HCT116 (cell line): Measurements from ENCODE around the gene THSD4. TPM values are rescaled to one million over a fixed set of nuclear protein-coding genes. Genes with fewer than 3 reads are reported as not detected.

Source experiments
- ATAC-seq: fragments of 200-7000 bp; cut with Tn5 transposase; 2 replicates; pipeline ENCODE4 v1.9.1; 2020; ENCODE audit warnings: mild to moderate bottlenecking, moderate library complexity
- BruUV-seq: library from RNA; stranded (reverse); fragments of 400-500 nt; replicated peaks from 2 replicates; lab custom pipeline; 2021; lab: Mats Ljungman, UMichigan
- CTCF ChIA-PET: fragments of 300-600 bp; sonication (Branson Sonifier 250); formaldehyde crosslinking; loops from one replicate; lab custom pipeline; 2021; ENCODE audit warnings: antibody characterized with exemption; lab: Charles Lee
- POLR2A ChIA-PET: fragments of 300-600, 350-600 bp; sonication (Branson Sonifier 250); formaldehyde crosslinking; loops from one replicate; lab custom pipeline; 2021; ENCODE audit warnings: antibody characterized with exemption; lab: Charles Lee
- RAD21 ChIA-PET, 2 experiments: fragments of 300-600 bp; sonication (Branson Sonifier 250); formaldehyde crosslinking; loops; one replicate each; lab custom pipeline; 2023; ENCODE audit warnings: low total read pairs in 2 of 2; ENCODE audit not compliant: uncharacterized antibody in 2 of 2, unreplicated experiment in 2 of 2, low non-redundant PET in 1 of 2; lab: Charles Lee
- DNase-seq: peaks from one replicate; pipeline ENCODE4 v3.0.0-alpha.2; 2010; ENCODE audit warnings: low read depth, low spot score
- H2AFZ ChIP-seq: fragments of 200-600 bp; shearing (Covaris generic), sonication (generic); 2 replicates; pipeline ENCODE4 v1.6.1; 2017; ENCODE audit warnings: low read depth, mixed run types, mixed read lengths, antibody characterized with exemption, low read length; ENCODE audit not compliant: poor library complexity, severe bottlenecking
- H3K27ac ChIP-seq: 2 replicates; pipeline ENCODE4 v1.5.1; 2012; ENCODE audit warnings: low read depth, low read length
- H3K27me3 ChIP-seq: fragments of 200-600 bp; sonication (generic); 2 replicates; pipeline ENCODE4 v1.6.1; 2016; ENCODE audit warnings: mixed run types, low read length, mixed read lengths; ENCODE audit not compliant: insufficient read depth
- H3K36me3 ChIP-seq, 2 experiments: fragments of 200-500 bp in 1 of 2; fragments of 200-600 bp in 1 of 2; sonication (Bioruptor generic) in 1 of 2; sonication (generic) in 1 of 2; 2 replicates each; pipeline versions ENCODE4 v1.5.1 to v1.6.1; 2014 to 2016; ENCODE audit warnings: low read length in 2 of 2, inconsistent platforms in 1 of 2, mixed read lengths in 1 of 2, mixed run types in 1 of 2; ENCODE audit not compliant: insufficient read depth in 2 of 2, control insufficient read depth in 1 of 2
- H3K4me1 ChIP-seq, 2 experiments: fragments of 200-600 bp in 1 of 2; sonication (generic) in 1 of 2; 2 replicates each; pipeline versions ENCODE4 v1.5.1 to v1.6.1; 2012 to 2017; ENCODE audit warnings: low read length in 2 of 2, inconsistent platforms in 1 of 2, mild to moderate bottlenecking in 1 of 2, mixed read lengths in 1 of 2, mixed run types in 1 of 2, moderate library complexity in 1 of 2; ENCODE audit not compliant: insufficient read depth in 2 of 2, control insufficient read depth in 1 of 2
- H3K4me2 ChIP-seq: fragments of 200-600 bp; sonication (generic); 2 replicates; pipeline ENCODE4 v1.6.1; 2017; ENCODE audit warnings: mixed run types, low read length, mixed read lengths
- H3K4me3 ChIP-seq, 2 experiments: fragments of 200-600 bp in 1 of 2; sonication (generic) in 1 of 2; replicated peaks in 1 of 2; 2 replicates each; pipeline ENCODE4 v1.5.1; 2011 to 2016; ENCODE audit warnings: low read length in 2 of 2, control low read depth in 1 of 2, low read depth in 1 of 2, mild to moderate bottlenecking in 1 of 2, mixed read lengths in 1 of 2, mixed run types in 1 of 2
- H3K79me2 ChIP-seq: fragments of 200-600 bp; sonication (generic); 2 replicates; pipeline ENCODE4 v1.6.1; 2017; ENCODE audit warnings: mild to moderate bottlenecking, mixed run types, low read length, moderate library complexity, mixed read lengths; ENCODE audit not compliant: insufficient read depth
- H3K9ac ChIP-seq: fragments of 200-600 bp; sonication (generic); 2 replicates; pipeline ENCODE4 v1.6.1; 2016; ENCODE audit warnings: low read length, mixed read lengths
- H3K9me2 ChIP-seq: fragments of 200-600 bp; sonication (generic), shearing (Covaris generic); 2 replicates; pipeline ENCODE4 v1.6.1; 2017; ENCODE audit warnings: mixed run types, mild to moderate bottlenecking, moderate library complexity; ENCODE audit not compliant: insufficient read depth
- H3K9me3 ChIP-seq, 2 experiments: fragments of 200-500 bp in 1 of 2; fragments of 200-600 bp in 1 of 2; sonication (Bioruptor generic) in 1 of 2; sonication (generic) in 1 of 2; 2 replicates each; pipeline ENCODE4 v1.6.1; 2014 to 2017; ENCODE audit warnings: low read length in 2 of 2, mixed read lengths in 2 of 2, inconsistent platforms in 1 of 2, low read depth in 1 of 2, mild to moderate bottlenecking in 1 of 2, mixed run types in 1 of 2, moderate library complexity in 1 of 2; ENCODE audit not compliant: control insufficient read depth in 1 of 2, insufficient read depth in 1 of 2
- H4K20me1 ChIP-seq: fragments of 200-600 bp; sonication (generic), shearing (Covaris generic); 2 replicates; pipeline ENCODE4 v1.6.1; 2017; ENCODE audit warnings: mixed run types, mild to moderate bottlenecking, moderate library complexity; ENCODE audit not compliant: insufficient read depth
- CEBPB ChIP-seq: IDR thresholded peaks from 2 replicates; pipeline ENCODE4 v1.6.1; 2012; ENCODE audit warnings: low read depth
- CTCF ChIP-seq, 3 experiments: fragments of 200-600 bp in 1 of 3; sonication (generic) in 1 of 3; IDR thresholded peaks in 2 of 3; conservative IDR thresholded peaks in 1 of 3; 2 replicates each; pipeline ENCODE4 v1.5.1; 2012 to 2017; ENCODE audit warnings: low read depth in 2 of 3, low read length in 2 of 3, antibody characterized with exemption in 1 of 3, borderline replicate concordance in 1 of 3, control low read depth in 1 of 3, mild to moderate bottlenecking in 1 of 3, mixed read lengths in 1 of 3, mixed run types in 1 of 3, moderate library complexity in 1 of 3; ENCODE audit not compliant: insufficient read depth in 1 of 3
- EGR1 ChIP-seq: IDR thresholded peaks from 2 replicates; pipeline ENCODE4 v1.6.1; 2012; ENCODE audit warnings: low read depth
- ELF1 ChIP-seq: IDR thresholded peaks from 2 replicates; pipeline ENCODE4 v1.6.1; 2012; ENCODE audit warnings: low read depth, borderline replicate concordance
- EZH2phosphoT487 ChIP-seq: fragments of 200-600 bp; IDR thresholded peaks from 2 replicates; pipeline ENCODE4 v1.6.1; 2018; ENCODE audit warnings: antibody characterized with exemption, borderline replicate concordance
- POLR2A ChIP-seq: IDR thresholded peaks from 2 replicates; pipeline ENCODE4 v1.7.0; 2011; ENCODE audit warnings: borderline replicate concordance; ENCODE audit not compliant: insufficient read depth, insufficient read length; ENCODE audit errors: extremely low read depth
- POLR2AphosphoS5 ChIP-seq: IDR thresholded peaks from 2 replicates; pipeline ENCODE4 v1.6.1; 2011; ENCODE audit warnings: mild to moderate bottlenecking, low read depth, low read length, moderate library complexity
- SIN3A ChIP-seq: IDR thresholded peaks from 2 replicates; pipeline ENCODE4 v1.6.1; 2012; ENCODE audit warnings: low read depth
- SRF ChIP-seq: IDR thresholded peaks from 2 replicates; pipeline ENCODE4 v1.6.1; 2012; ENCODE audit warnings: low read depth
- TCF7L2 ChIP-seq: IDR thresholded peaks from 2 replicates; pipeline ENCODE4 v1.7.0; 2011; ENCODE audit warnings: borderline replicate concordance, inconsistent platforms; ENCODE audit not compliant: insufficient read depth, insufficient read length; ENCODE audit errors: extremely low read depth
- intact Hi-C: fragments of 100-400 bp; cut with micrococcal nuclease; formaldehyde crosslinking; loops from 2 replicates; pipeline ENCODE4 v1.10.0; 2022
- total RNA-seq: library from RNA; stranded (reverse); gene quantifications from one replicate; pipeline ENCODE4 v1.2.1, GENCODE V29; 2021; ENCODE audit not compliant: unreplicated experiment
- TF ChIP-seq, protein P1 (sequence below): IDR thresholded peaks from 2 replicates; pipeline ENCODE4 v1.6.1; 2012; ENCODE audit warnings: low read depth
- TF ChIP-seq, protein P2 (sequence below): IDR thresholded peaks from 2 replicates; pipeline ENCODE4 v1.6.1; 2012

THSD4 gene
- total RNA-seq, 1 experiment from 2014 or later, result 30.5 TPM

DNA sequence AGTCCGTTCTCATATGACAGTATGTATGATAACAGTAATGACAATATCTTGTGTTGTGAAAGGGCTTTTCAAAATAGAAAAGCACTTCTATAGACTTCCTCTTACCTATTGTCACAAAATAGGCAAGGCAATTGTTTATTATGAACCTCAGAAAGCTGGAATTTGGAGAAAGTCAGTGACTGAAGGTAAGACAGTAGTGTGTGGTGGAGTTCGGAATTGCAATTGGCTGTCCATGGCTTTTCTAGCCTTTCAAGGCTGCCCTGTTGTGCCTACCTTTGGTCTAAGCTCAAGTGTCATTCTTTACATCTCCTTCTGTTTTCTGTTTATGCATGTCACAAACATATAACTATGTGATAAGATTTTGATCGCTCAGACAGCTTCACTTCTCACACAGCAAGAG, 475.8 kb downstream of the THSD4 start:
- Histone ChIP-seq H3K27me3 (no peaks in the 10 kb centered on the region), H4K20me1 (no peaks in the 10 kb centered on the region), H2AFZ (no peak overlapping the region), H3K27ac (no peak overlapping the region), H3K9ac (no peak overlapping the region), H3K4me2 (no peak overlapping the region), H3K4me3 (no peak overlapping the region), H3K36me3 (no peaks in the 10 kb centered on the region), H3K9me3 (no peaks in the 10 kb centered on the region), H3K79me2 (no peaks in the 10 kb centered on the region), H3K9me2 (no peaks in the 10 kb centered on the region), H3K4me1 (peaks cover 6 to 7% of the 10 kb centered on the region in 2 experiments; a peak in 3 of 4 replicates)
- TF ChIP-seq SRF (no peak), CTCF (IDR thresholded peaks at IDR 0.05 in 2 of 3, conservative IDR thresholded peaks at IDR 0.05 in 1 of 3; ENCODE audit: borderline replicate concordance in 1 of 3, insufficient read depth in 1 of 3, low read depth in 2 of 3, low read length in 2 of 3) (peak in 2 of 3 experiments; percentile 29 to 31; a peak in 4 of 6 replicates)
- ATAC-seq (peak; percentile 52), DNase-seq (no peak)
- BruUV-seq, result no TSS peak
- intact Hi-C loops, result no loop called here
- CTCF ChIA-PET, result no interaction called here
- POLR2A ChIA-PET, result no interaction called here
- RAD21 ChIA-PET, result no interaction called here

DNA sequence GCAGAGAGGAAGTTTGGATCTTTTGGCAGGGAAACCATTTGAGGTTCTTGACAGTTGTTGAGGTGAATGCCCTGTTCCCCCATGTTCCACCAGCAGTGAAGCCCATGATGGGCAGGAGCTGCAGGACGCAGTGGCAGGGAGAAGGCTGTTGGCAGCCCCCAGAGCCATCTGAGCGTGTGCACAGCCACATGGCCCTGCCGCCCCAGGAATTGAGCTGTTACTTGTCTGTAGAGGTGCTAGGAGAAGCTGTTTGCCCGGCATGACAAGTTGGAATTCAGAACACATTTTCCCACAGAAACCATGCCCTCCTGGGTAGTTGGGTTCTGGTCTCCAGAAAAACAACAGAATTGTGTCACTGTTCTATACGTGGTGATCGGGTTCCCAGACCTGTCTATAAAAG, 476.9 kb downstream of the THSD4 start:
- ChIA-PET RAD21 (no interaction called here), POLR2A (no interaction called here), CTCF (no interaction called here)
- no peaks in the 10 kb centered on the region for H4K20me1 ChIP-seq
- BruUV-seq, result no TSS peak
- no peak overlapping the region for H3K4me2 ChIP-seq
- H3K9me2 ChIP-seq, result no peaks in the 10 kb centered on the region
- ATAC-seq (no peak), DNase-seq (no peak)
- no peak overlapping the region for H3K27ac ChIP-seq
- peaks cover 6 to 11% of the 10 kb centered on the region in 2 experiments; a peak in 3 of 4 replicates for H3K4me1 ChIP-seq
- H3K4me3 ChIP-seq, result no peak overlapping the region
- H3K36me3 ChIP-seq, result no peaks in the 10 kb centered on the region
- H3K9me3 ChIP-seq, result no peaks in the 10 kb centered on the region
- no peaks in the 10 kb centered on the region for H3K27me3 ChIP-seq
- no peak overlapping the region for H3K9ac ChIP-seq
- intact Hi-C loops, result no loop called here
- no peaks in the 10 kb centered on the region for H3K79me2 ChIP-seq
- no peak overlapping the region for H2AFZ ChIP-seq
- no peak for TF ChIP-seq EZH2phosphoT487
- no peak for TF ChIP-seq EGR1
- no peak for TF ChIP-seq SIN3A
- TF ChIP-seq POLR2A, result no peak
- no peak for TF ChIP-seq CTCF (IDR thresholded peaks at IDR 0.05 in 2 of 3, conservative IDR thresholded peaks at IDR 0.05 in 1 of 3; ENCODE audit: borderline replicate concordance in 1 of 3, insufficient read depth in 1 of 3, low read depth in 2 of 3, low read length in 2 of 3)
- TF ChIP-seq CEBPB, result no peak
- no peak for TF ChIP-seq ELF1
- TF ChIP-seq SRF, result no peak
- TF ChIP-seq, protein P1, sequence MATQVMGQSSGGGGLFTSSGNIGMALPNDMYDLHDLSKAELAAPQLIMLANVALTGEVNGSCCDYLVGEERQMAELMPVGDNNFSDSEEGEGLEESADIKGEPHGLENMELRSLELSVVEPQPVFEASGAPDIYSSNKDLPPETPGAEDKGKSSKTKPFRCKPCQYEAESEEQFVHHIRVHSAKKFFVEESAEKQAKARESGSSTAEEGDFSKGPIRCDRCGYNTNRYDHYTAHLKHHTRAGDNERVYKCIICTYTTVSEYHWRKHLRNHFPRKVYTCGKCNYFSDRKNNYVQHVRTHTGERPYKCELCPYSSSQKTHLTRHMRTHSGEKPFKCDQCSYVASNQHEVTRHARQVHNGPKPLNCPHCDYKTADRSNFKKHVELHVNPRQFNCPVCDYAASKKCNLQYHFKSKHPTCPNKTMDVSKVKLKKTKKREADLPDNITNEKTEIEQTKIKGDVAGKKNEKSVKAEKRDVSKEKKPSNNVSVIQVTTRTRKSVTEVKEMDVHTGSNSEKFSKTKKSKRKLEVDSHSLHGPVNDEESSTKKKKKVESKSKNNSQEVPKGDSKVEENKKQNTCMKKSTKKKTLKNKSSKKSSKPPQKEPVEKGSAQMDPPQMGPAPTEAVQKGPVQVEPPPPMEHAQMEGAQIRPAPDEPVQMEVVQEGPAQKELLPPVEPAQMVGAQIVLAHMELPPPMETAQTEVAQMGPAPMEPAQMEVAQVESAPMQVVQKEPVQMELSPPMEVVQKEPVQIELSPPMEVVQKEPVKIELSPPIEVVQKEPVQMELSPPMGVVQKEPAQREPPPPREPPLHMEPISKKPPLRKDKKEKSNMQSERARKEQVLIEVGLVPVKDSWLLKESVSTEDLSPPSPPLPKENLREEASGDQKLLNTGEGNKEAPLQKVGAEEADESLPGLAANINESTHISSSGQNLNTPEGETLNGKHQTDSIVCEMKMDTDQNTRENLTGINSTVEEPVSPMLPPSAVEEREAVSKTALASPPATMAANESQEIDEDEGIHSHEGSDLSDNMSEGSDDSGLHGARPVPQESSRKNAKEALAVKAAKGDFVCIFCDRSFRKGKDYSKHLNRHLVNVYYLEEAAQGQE, result no peak
- TF ChIP-seq POLR2AphosphoS5, result no peak
- TF ChIP-seq, protein P2, sequence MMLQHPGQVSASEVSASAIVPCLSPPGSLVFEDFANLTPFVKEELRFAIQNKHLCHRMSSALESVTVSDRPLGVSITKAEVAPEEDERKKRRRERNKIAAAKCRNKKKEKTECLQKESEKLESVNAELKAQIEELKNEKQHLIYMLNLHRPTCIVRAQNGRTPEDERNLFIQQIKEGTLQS, result no peak
- TF ChIP-seq TCF7L2, result no peak
